Measurements from ENCODE around the gene CUX1. TPM values are rescaled to one million over a fixed set of nuclear protein-coding genes. Genes with fewer than 3 reads are reported as not detected.

The CUX1 gene
- total RNA-seq, 4 donors from 2014 or later = 40.0 to 55.9 (median 47.3) TPM

- Histone ChIP-seq H3K4me1 (peaks cover 13 to 27% (median 19%) of the 10 kb centered on the region in 3 donors), H3K27me3 (peaks cover 0 to 13% (median 0%) of the 10 kb centered on the region in 4 donors), H3K36me3 (no peaks in the 10 kb centered on the region), H3K9me3 (no peaks in the 10 kb centered on the region), H3K4me3 (no peak overlapping the region), H3K27ac (no peak overlapping the region)
- TF ChIP-seq CTCF (IDR thresholded peaks at IDR 0.05) (no peak), POLR2A (IDR thresholded peaks at IDR 0.05) (no peak)
- 24 to 76% methylated on average over 5 to 10 of the region's 18 CpGs for WGBS, 2 donors
- intact Hi-C loops (cut with DNase I) = no loop called here
- DNase-seq = no peak
These were observed 473.9 kb downstream of the CUX1 start for GRCh38 chr7:102291056-102291915.

GRCh38 chr7:102291916-102292267 is 474.5 kb downstream of the CUX1 start:
- TF ChIP-seq POLR2A (IDR thresholded peaks at IDR 0.05) (no peak), CTCF (IDR thresholded peaks at IDR 0.05) (no peak)
- H3K4me3 ChIP-seq = no peak overlapping the region
- H3K9me3 ChIP-seq = no peaks in the 10 kb centered on the region
- intact Hi-C loops (cut with DNase I) = no loop called here
- H3K36me3 ChIP-seq = no peaks in the 10 kb centered on the region
- no peak overlapping the region for H3K27ac ChIP-seq
- no peak for DNase-seq
- peaks cover 13 to 24% (median 19%) of the 10 kb centered on the region in 3 donors for H3K4me1 ChIP-seq
- WGBS, 2 donors = 50 to 100% methylated on average over 1 to 2 of the region's 2 CpGs
- peaks cover 0 to 11% (median 0%) of the 10 kb centered on the region in 4 donors for H3K27me3 ChIP-seq

GRCh38 chr7:102292813-102293798 is 475.7 kb downstream of the CUX1 start:
- no peaks in the 10 kb centered on the region for H3K36me3 ChIP-seq
- DNase-seq = no peak
- H3K9me3 ChIP-seq = no peaks in the 10 kb centered on the region
- no peak overlapping the region for H3K4me3 ChIP-seq
- TF ChIP-seq CTCF (IDR thresholded peaks at IDR 0.05) (no peak), POLR2A (IDR thresholded peaks at IDR 0.05) (no peak)
- H3K27ac ChIP-seq = no peak overlapping the region
- H3K4me1 ChIP-seq = peaks cover 5 to 12% (median 7%) of the 10 kb centered on the region in 3 donors
- WGBS, 2 donors = 27 to 46% methylated on average over 14 to 20 of the region's 36 CpGs
- H3K27me3 ChIP-seq = peaks cover 0 to 11% (median 0%) of the 10 kb centered on the region in 4 donors
- intact Hi-C loops (cut with DNase I) = no loop called here

GRCh38 chr7:102294589-102294988 is 477.2 kb downstream of the CUX1 start:
- H3K4me1 ChIP-seq = peaks cover 0 to 3% (median 0%) of the 10 kb centered on the region in 3 donors
- WGBS, 2 donors = 77 to 93% methylated on average over 2 of the region's 3 CpGs
- intact Hi-C loops (cut with DNase I) = no loop called here
- H3K9me3 ChIP-seq = no peaks in the 10 kb centered on the region
- no peaks in the 10 kb centered on the region for H3K36me3 ChIP-seq
- DNase-seq = no peak
- H3K4me3 ChIP-seq = no peak overlapping the region
- no peak overlapping the region for H3K27ac ChIP-seq
- TF ChIP-seq CTCF (IDR thresholded peaks at IDR 0.05) = no peak
- no peak for TF ChIP-seq POLR2A (IDR thresholded peaks at IDR 0.05)
- peaks cover 0 to 16% (median 0%) of the 10 kb centered on the region in 4 donors for H3K27me3 ChIP-seq

Data from esophagus squamous epithelium (tissue), 5 donors.